ENCODE measurements around the gene RABEP2.

RABEP2 gene

GRCh38 chr16:28912558-28912957 lies 12.5 kb downstream of the RABEP2 start:
- Histone ChIP-seq H2AFZ (ENCODE audit: low read depth, low read length) (no peak overlapping the region), H4K20me1 (ENCODE audit: insufficient read depth, low read length) (no peaks in the 10 kb centered on the region), H3K9me3 (ENCODE audit: insufficient read depth, low read length) (no peaks in the 10 kb centered on the region), H3K4me2 (ENCODE audit: low read length) (no peak overlapping the region), H3K4me3 (ENCODE audit: low read length) (no peak overlapping the region), H3K4me1 (ENCODE audit: low read length) (peaks cover 16% of the 10 kb centered on the region), H3K27me3 (ENCODE audit: low read depth, low read length) (no peaks in the 10 kb centered on the region), H3K27ac (ENCODE audit: low read length) (no peak overlapping the region), H3K9ac (ENCODE audit: low read length) (no peak overlapping the region), H3K36me3 (replicated peaks; ENCODE audit: low read depth, low read length) (peaks cover 9% of the 10 kb centered on the region), H3K79me2 (ENCODE audit: low read length) (no peaks in the 10 kb centered on the region)
- TF ChIP-seq EZH2phosphoT487 (IDR thresholded peaks at IDR 0.05; ENCODE audit: low read depth) (no peak), CTCF (IDR thresholded peaks at IDR 0.05; ENCODE audit: low read depth, low read length) (no peak)

GRCh38 chr16:28910086-28911031 lies 14.7 kb downstream of the RABEP2 start:
- H3K27ac ChIP-seq (ENCODE audit: low read length), result no peak overlapping the region
- peaks cover 4% of the 10 kb centered on the region for H3K36me3 ChIP-seq (replicated peaks; ENCODE audit: low read depth, low read length)
- no peaks in the 10 kb centered on the region for H3K9me3 ChIP-seq (ENCODE audit: insufficient read depth, low read length)
- peaks cover 10% of the 10 kb centered on the region for H3K4me1 ChIP-seq (ENCODE audit: low read length)
- TF ChIP-seq EZH2phosphoT487 (IDR thresholded peaks at IDR 0.05; ENCODE audit: low read depth) (no peak), CTCF (IDR thresholded peaks at IDR 0.05; ENCODE audit: low read depth, low read length) (no peak)
- no peak overlapping the region for H3K9ac ChIP-seq (ENCODE audit: low read length)
- no peaks in the 10 kb centered on the region for H3K79me2 ChIP-seq (ENCODE audit: low read length)
- peak overlapping the region; percentile 12; the same call in 1 of the 2 replicates for H3K4me2 ChIP-seq (ENCODE audit: low read length)
- no peaks in the 10 kb centered on the region for H4K20me1 ChIP-seq (ENCODE audit: insufficient read depth, low read length)
- H2AFZ ChIP-seq (ENCODE audit: low read depth, low read length), result no peak overlapping the region
- no peak overlapping the region for H3K4me3 ChIP-seq (ENCODE audit: low read length)
- H3K27me3 ChIP-seq (ENCODE audit: low read depth, low read length), result no peaks in the 10 kb centered on the region

GRCh38 chr16:28905800-28906372 lies 19.2 kb downstream of the RABEP2 start:
- H3K36me3 ChIP-seq (replicated peaks; ENCODE audit: low read depth, low read length), result peaks cover 4% of the 10 kb centered on the region
- H3K27me3 ChIP-seq (ENCODE audit: low read depth, low read length), result no peaks in the 10 kb centered on the region
- TF ChIP-seq CTCF (IDR thresholded peaks at IDR 0.05; ENCODE audit: low read depth, low read length) (no peak), EZH2phosphoT487 (IDR thresholded peaks at IDR 0.05; ENCODE audit: low read depth) (no peak)
- H3K27ac ChIP-seq (ENCODE audit: low read length), result no peak overlapping the region
- no peaks in the 10 kb centered on the region for H3K9me3 ChIP-seq (ENCODE audit: insufficient read depth, low read length)
- no peak overlapping the region for H3K4me2 ChIP-seq (ENCODE audit: low read length)
- no peaks in the 10 kb centered on the region for H3K79me2 ChIP-seq (ENCODE audit: low read length)
- peaks cover 10% of the 10 kb centered on the region for H3K4me1 ChIP-seq (ENCODE audit: low read length)
- no peak overlapping the region for H3K4me3 ChIP-seq (ENCODE audit: low read length)
- no peak overlapping the region for H2AFZ ChIP-seq (ENCODE audit: low read depth, low read length)
- no peaks in the 10 kb centered on the region for H4K20me1 ChIP-seq (ENCODE audit: insufficient read depth, low read length)
- no peak overlapping the region for H3K9ac ChIP-seq (ENCODE audit: low read length)

GRCh38 chr16:28905229-28905754 lies 19.7 kb downstream of the RABEP2 start:
- Histone ChIP-seq H3K27ac (ENCODE audit: low read length) (no peak overlapping the region), H4K20me1 (ENCODE audit: insufficient read depth, low read length) (no peaks in the 10 kb centered on the region), H3K4me2 (ENCODE audit: low read length) (no peak overlapping the region), H3K4me1 (ENCODE audit: low read length) (peaks cover 4% of the 10 kb centered on the region), H3K9me3 (ENCODE audit: insufficient read depth, low read length) (no peaks in the 10 kb centered on the region), H3K9ac (ENCODE audit: low read length) (no peak overlapping the region), H3K79me2 (ENCODE audit: low read length) (no peaks in the 10 kb centered on the region), H3K4me3 (ENCODE audit: low read length) (no peak overlapping the region), H3K27me3 (ENCODE audit: low read depth, low read length) (no peaks in the 10 kb centered on the region), H3K36me3 (replicated peaks; ENCODE audit: low read depth, low read length) (no peaks in the 10 kb centered on the region), H2AFZ (ENCODE audit: low read depth, low read length) (no peak overlapping the region)
- TF ChIP-seq CTCF (IDR thresholded peaks at IDR 0.05; ENCODE audit: low read depth, low read length) (no peak), EZH2phosphoT487 (IDR thresholded peaks at IDR 0.05; ENCODE audit: low read depth) (no peak)

Measured in OCI-LY3 (cell line).